Measurements from ENCODE around the gene RETREG1.

Gene RETREG1

DNA sequence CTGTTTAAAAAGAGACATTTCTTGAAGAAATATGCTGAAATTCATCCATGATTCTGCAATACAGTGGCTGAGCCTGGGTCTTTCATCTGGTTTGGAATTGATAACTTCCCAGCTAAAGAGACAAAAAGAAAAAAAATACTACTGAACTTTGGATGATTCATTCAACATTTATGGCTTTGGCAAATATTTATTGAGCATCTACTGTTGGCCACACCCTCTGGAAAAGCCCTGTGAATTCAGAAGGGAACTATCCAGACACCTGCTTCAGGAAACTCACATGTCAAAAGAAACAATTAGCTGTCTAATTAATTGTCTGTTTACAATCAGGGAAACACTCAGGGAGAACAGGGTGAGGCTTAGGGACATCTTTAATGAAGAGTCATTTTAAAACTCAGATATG is 133.4 kb downstream of the RETREG1 start:
- H3K36me3 ChIP-seq (ENCODE audit: insufficient read depth, low read length), result no peaks in the 10 kb centered on the region
- H3K4me2 ChIP-seq (ENCODE audit: insufficient read depth, low read length), result no peak overlapping the region
- no peak for TF ChIP-seq EZH2 (IDR thresholded peaks at IDR 0.05; ENCODE audit: borderline replicate concordance, low read depth, low read length, severe bottlenecking)
- TF ChIP-seq, protein P1, sequence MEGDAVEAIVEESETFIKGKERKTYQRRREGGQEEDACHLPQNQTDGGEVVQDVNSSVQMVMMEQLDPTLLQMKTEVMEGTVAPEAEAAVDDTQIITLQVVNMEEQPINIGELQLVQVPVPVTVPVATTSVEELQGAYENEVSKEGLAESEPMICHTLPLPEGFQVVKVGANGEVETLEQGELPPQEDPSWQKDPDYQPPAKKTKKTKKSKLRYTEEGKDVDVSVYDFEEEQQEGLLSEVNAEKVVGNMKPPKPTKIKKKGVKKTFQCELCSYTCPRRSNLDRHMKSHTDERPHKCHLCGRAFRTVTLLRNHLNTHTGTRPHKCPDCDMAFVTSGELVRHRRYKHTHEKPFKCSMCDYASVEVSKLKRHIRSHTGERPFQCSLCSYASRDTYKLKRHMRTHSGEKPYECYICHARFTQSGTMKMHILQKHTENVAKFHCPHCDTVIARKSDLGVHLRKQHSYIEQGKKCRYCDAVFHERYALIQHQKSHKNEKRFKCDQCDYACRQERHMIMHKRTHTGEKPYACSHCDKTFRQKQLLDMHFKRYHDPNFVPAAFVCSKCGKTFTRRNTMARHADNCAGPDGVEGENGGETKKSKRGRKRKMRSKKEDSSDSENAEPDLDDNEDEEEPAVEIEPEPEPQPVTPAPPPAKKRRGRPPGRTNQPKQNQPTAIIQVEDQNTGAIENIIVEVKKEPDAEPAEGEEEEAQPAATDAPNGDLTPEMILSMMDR (IDR thresholded peaks at IDR 0.05; ENCODE audit: borderline replicate concordance, extremely low read depth, low read length, poor library complexity, severe bottlenecking), result no peak
- no peak overlapping the region for H3K4me3 ChIP-seq (ENCODE audit: low read depth in 1 of 2, low read length in 2 of 2)
- no peaks in the 10 kb centered on the region for H4K20me1 ChIP-seq (ENCODE audit: insufficient read depth, low read length)
- ATAC-seq (ENCODE audit: insufficient read depth, low read depth) (no peak), DNase-seq (no peak)
- no peaks in the 10 kb centered on the region for H3K4me1 ChIP-seq (ENCODE audit: insufficient read depth, low read length)
- no peak overlapping the region for H3K9ac ChIP-seq (ENCODE audit: low read depth, low read length)
- no peak overlapping the region for H3K27ac ChIP-seq (ENCODE audit: low read length)
- no peaks in the 10 kb centered on the region for H3K9me3 ChIP-seq (ENCODE audit: insufficient read depth, low read length, severe bottlenecking)
- H3K27me3 ChIP-seq (ENCODE audit: insufficient read depth, low read length, poor library complexity), result no peaks in the 10 kb centered on the region
- no peak overlapping the region for H2AFZ ChIP-seq (ENCODE audit: low read depth, low read length)
- H3K79me2 ChIP-seq (ENCODE audit: insufficient read depth, low read length), result no peaks in the 10 kb centered on the region

DNA sequence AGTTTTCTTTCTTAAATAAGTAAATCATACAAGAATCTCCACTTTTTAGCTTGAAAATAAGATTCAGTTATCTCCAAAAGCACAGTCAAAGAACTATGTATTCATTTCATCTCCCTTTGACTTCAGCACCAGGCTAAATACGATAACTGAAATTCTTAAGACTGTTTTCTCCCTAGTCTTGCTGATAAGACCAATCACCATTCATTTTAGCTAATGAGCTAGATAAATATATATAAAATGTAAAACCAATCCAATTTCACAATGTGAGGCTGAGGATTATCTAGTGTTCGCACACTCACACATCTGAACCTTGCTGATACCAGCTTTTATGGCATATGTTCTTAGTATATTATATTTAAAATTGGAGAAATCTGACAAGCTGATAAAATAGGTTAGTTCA is 133.9 kb downstream of the RETREG1 start:
- no peak overlapping the region for H2AFZ ChIP-seq (ENCODE audit: low read depth, low read length)
- no peaks in the 10 kb centered on the region for H3K79me2 ChIP-seq (ENCODE audit: insufficient read depth, low read length)
- no peaks in the 10 kb centered on the region for H3K36me3 ChIP-seq (ENCODE audit: insufficient read depth, low read length)
- ATAC-seq (ENCODE audit: insufficient read depth, low read depth) (no peak), DNase-seq (no peak)
- no peak overlapping the region for H3K4me2 ChIP-seq (ENCODE audit: insufficient read depth, low read length)
- H3K9me3 ChIP-seq (ENCODE audit: insufficient read depth, low read length, severe bottlenecking), result no peaks in the 10 kb centered on the region
- no peaks in the 10 kb centered on the region for H3K4me1 ChIP-seq (ENCODE audit: insufficient read depth, low read length)
- no peaks in the 10 kb centered on the region for H3K27me3 ChIP-seq (ENCODE audit: insufficient read depth, low read length, poor library complexity)
- TF ChIP-seq, protein P1 (IDR thresholded peaks at IDR 0.05; ENCODE audit: borderline replicate concordance, extremely low read depth, low read length, poor library complexity, severe bottlenecking), result no peak
- TF ChIP-seq EZH2 (IDR thresholded peaks at IDR 0.05; ENCODE audit: borderline replicate concordance, low read depth, low read length, severe bottlenecking), result no peak
- no peak overlapping the region for H3K27ac ChIP-seq (ENCODE audit: low read length)
- H3K4me3 ChIP-seq (ENCODE audit: low read depth in 1 of 2, low read length in 2 of 2), result no peak overlapping the region
- no peak overlapping the region for H3K9ac ChIP-seq (ENCODE audit: low read depth, low read length)
- H4K20me1 ChIP-seq (ENCODE audit: insufficient read depth, low read length), result no peaks in the 10 kb centered on the region

DNA sequence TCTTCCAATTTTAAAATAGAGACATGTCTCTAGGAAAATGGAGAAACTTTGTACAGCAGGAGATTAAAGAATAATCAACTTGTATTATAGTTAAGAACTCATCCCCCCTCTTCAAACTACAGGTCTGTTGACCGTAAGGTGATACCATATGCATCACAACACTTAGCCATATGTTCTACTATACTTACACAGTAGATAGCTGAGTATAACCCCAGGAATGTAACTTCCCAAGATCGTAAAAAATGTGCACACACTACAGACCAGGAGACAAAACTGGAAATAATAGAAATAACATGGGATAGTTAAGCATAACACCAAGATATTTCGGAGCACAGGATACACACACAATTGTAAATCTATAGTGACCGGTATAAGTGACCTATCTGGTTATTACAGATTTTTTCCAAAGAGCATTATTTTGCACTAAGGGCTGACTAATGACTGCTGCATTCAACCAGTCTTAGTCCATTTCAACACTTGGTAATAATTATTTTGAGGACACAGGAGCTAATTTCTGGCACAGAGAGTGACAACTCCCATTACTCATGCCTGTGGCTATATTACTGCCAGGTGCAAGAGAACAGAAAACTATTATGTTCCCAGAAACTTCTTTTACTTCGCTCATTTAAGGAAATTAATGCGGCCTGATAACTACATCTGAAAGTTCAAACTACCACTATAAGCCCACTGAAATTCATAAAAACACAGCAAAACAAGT is 135.8 kb downstream of the RETREG1 start:
- Histone ChIP-seq H3K27ac (ENCODE audit: low read length) (no peak overlapping the region), H3K4me2 (ENCODE audit: insufficient read depth, low read length) (no peak overlapping the region), H2AFZ (ENCODE audit: low read depth, low read length) (no peak overlapping the region), H3K4me1 (ENCODE audit: insufficient read depth, low read length) (no peaks in the 10 kb centered on the region), H3K9ac (ENCODE audit: low read depth, low read length) (no peak overlapping the region), H3K36me3 (ENCODE audit: insufficient read depth, low read length) (no peaks in the 10 kb centered on the region), H4K20me1 (ENCODE audit: insufficient read depth, low read length) (no peaks in the 10 kb centered on the region), H3K4me3 (ENCODE audit: low read depth in 1 of 2, low read length in 2 of 2) (no peak overlapping the region), H3K79me2 (ENCODE audit: insufficient read depth, low read length) (no peaks in the 10 kb centered on the region), H3K27me3 (ENCODE audit: insufficient read depth, low read length, poor library complexity) (no peaks in the 10 kb centered on the region), H3K9me3 (ENCODE audit: insufficient read depth, low read length, severe bottlenecking) (no peaks in the 10 kb centered on the region)
- DNase-seq (no peak), ATAC-seq (ENCODE audit: insufficient read depth, low read depth) (no peak)
- TF ChIP-seq, protein P1 (IDR thresholded peaks at IDR 0.05; ENCODE audit: borderline replicate concordance, extremely low read depth, low read length, poor library complexity, severe bottlenecking), result no peak
- TF ChIP-seq EZH2 (IDR thresholded peaks at IDR 0.05; ENCODE audit: borderline replicate concordance, low read depth, low read length, severe bottlenecking), result no peak
